Muscle layer of colon (tissue), 2 donors: Measurements from ENCODE around the gene CYP46A1.

Experiments used
- H3K27ac ChIP-seq: one replicate; pipeline ENCODE4 v1.7.0; 2013; ENCODE audit warnings: low read depth, mild to moderate bottlenecking, low read length, moderate library complexity
- H3K27me3 ChIP-seq, 2 donors: one replicate each; pipeline ENCODE4 v1.7.0; 2013; ENCODE audit warnings: low read length in 2 of 2, mild to moderate bottlenecking in 2 of 2; ENCODE audit not compliant: insufficient read depth in 2 of 2, control insufficient read depth in 1 of 2
- H3K36me3 ChIP-seq: one replicate; pipeline ENCODE4 v1.7.0; 2013; ENCODE audit warnings: mild to moderate bottlenecking, low read length; ENCODE audit not compliant: insufficient read depth
- H3K4me1 ChIP-seq: one replicate; pipeline ENCODE4 v1.7.0; 2013; ENCODE audit warnings: mild to moderate bottlenecking, low read length; ENCODE audit not compliant: insufficient read depth
- H3K4me3 ChIP-seq, 2 donors: one replicate each; pipeline ENCODE4 v1.7.0; 2013; ENCODE audit warnings: low read length in 2 of 2, low read depth in 1 of 2, mild to moderate bottlenecking in 1 of 2, moderate library complexity in 1 of 2
- H3K9ac ChIP-seq: one replicate; pipeline ENCODE4 v1.7.0; 2013; ENCODE audit warnings: low read length
- H3K9me3 ChIP-seq: one replicate; pipeline ENCODE4 v1.7.0; 2013; ENCODE audit warnings: mild to moderate bottlenecking, low read length
- donor health status: abdominal sarcoma.
- donor health status: Adenocarcinoma of cecum.

Gene CYP46A1

GRCh38 chr14:99698236-99698635 is 14.1 kb downstream of the CYP46A1 start:
- Histone ChIP-seq H3K9me3 (peaks cover 4% of the 10 kb centered on the region), H3K9ac (no peak overlapping the region), H3K4me1 (no peaks in the 10 kb centered on the region), H3K27ac (no peak overlapping the region), H3K36me3 (no peaks in the 10 kb centered on the region), H3K4me3 (no peak overlapping the region), H3K27me3 (no peaks in the 10 kb centered on the region)

- Histone ChIP-seq H3K36me3 (no peaks in the 10 kb centered on the region), H3K27ac (no peak overlapping the region), H3K4me1 (no peaks in the 10 kb centered on the region), H3K27me3 (no peaks in the 10 kb centered on the region), H3K9ac (no peak overlapping the region), H3K4me3 (no peak overlapping the region), H3K9me3 (peaks cover 4% of the 10 kb centered on the region)
These were observed 14.5 kb downstream of the CYP46A1 start for GRCh38 chr14:99698642-99699041.

- Histone ChIP-seq H3K36me3 (no peaks in the 10 kb centered on the region), H3K27me3 (no peaks in the 10 kb centered on the region), H3K9me3 (peaks cover 4% of the 10 kb centered on the region), H3K27ac (no peak overlapping the region), H3K4me1 (no peaks in the 10 kb centered on the region), H3K9ac (no peak overlapping the region), H3K4me3 (no peak overlapping the region)
These were observed 15.1 kb downstream of the CYP46A1 start for GRCh38 chr14:99699085-99699760.

- Histone ChIP-seq H3K36me3 (no peaks in the 10 kb centered on the region), H3K27ac (no peak overlapping the region), H3K4me1 (no peaks in the 10 kb centered on the region), H3K27me3 (no peaks in the 10 kb centered on the region), H3K9ac (no peak overlapping the region), H3K9me3 (peaks cover 4% of the 10 kb centered on the region), H3K4me3 (no peak overlapping the region)
These were observed 15.8 kb downstream of the CYP46A1 start for GRCh38 chr14:99699861-99700260.

- H3K27ac ChIP-seq, result no peak overlapping the region
- H3K9ac ChIP-seq, result no peak overlapping the region
- no peaks in the 10 kb centered on the region for H3K4me1 ChIP-seq
- H3K9me3 ChIP-seq, result peaks cover 4% of the 10 kb centered on the region
- H3K36me3 ChIP-seq, result no peaks in the 10 kb centered on the region
- no peaks in the 10 kb centered on the region for H3K27me3 ChIP-seq
- H3K4me3 ChIP-seq, result no peak overlapping the region
These were observed 16.3 kb downstream of the CYP46A1 start for GRCh38 chr14:99700379-99700778.

GRCh38 chr14:99701260-99701659 is 17.2 kb downstream of the CYP46A1 start:
- Histone ChIP-seq H3K4me1 (no peaks in the 10 kb centered on the region), H3K9ac (no peak overlapping the region), H3K36me3 (no peaks in the 10 kb centered on the region), H3K27ac (no peak overlapping the region), H3K4me3 (no peak overlapping the region), H3K27me3 (no peaks in the 10 kb centered on the region), H3K9me3 (peaks cover 4% of the 10 kb centered on the region)

- Histone ChIP-seq H3K27ac (no peak overlapping the region), H3K9ac (no peak overlapping the region), H3K27me3 (no peaks in the 10 kb centered on the region), H3K9me3 (peaks cover 4% of the 10 kb centered on the region), H3K36me3 (no peaks in the 10 kb centered on the region), H3K4me1 (no peaks in the 10 kb centered on the region), H3K4me3 (no peak overlapping the region)
These were observed 18.0 kb downstream of the CYP46A1 start for GRCh38 chr14:99702115-99702514.

- H3K36me3 ChIP-seq, result no peaks in the 10 kb centered on the region
- H3K9ac ChIP-seq, result no peak overlapping the region
- no peaks in the 10 kb centered on the region for H3K27me3 ChIP-seq
- peaks cover 4% of the 10 kb centered on the region for H3K9me3 ChIP-seq
- no peak overlapping the region for H3K4me3 ChIP-seq
- H3K4me1 ChIP-seq, result no peaks in the 10 kb centered on the region
- no peak overlapping the region for H3K27ac ChIP-seq
These were observed 19.3 kb downstream of the CYP46A1 start for GRCh38 chr14:99703381-99703780.

- Histone ChIP-seq H3K4me3 (no peak overlapping the region), H3K36me3 (no peaks in the 10 kb centered on the region), H3K9ac (no peak overlapping the region), H3K27ac (no peak overlapping the region), H3K4me1 (no peaks in the 10 kb centered on the region), H3K9me3 (peaks cover 4% of the 10 kb centered on the region), H3K27me3 (no peaks in the 10 kb centered on the region)
These were observed 19.9 kb downstream of the CYP46A1 start for GRCh38 chr14:99704037-99704436.

GRCh38 chr14:99706107-99706900 is 22.2 kb downstream of the CYP46A1 start:
- peaks cover 4% of the 10 kb centered on the region for H3K9me3 ChIP-seq
- H3K4me1 ChIP-seq, result no peaks in the 10 kb centered on the region
- no peak overlapping the region for H3K27ac ChIP-seq
- H3K36me3 ChIP-seq, result no peaks in the 10 kb centered on the region
- no peaks in the 10 kb centered on the region for H3K27me3 ChIP-seq
- no peak overlapping the region for H3K4me3 ChIP-seq
- H3K9ac ChIP-seq, result no peak overlapping the region

- Histone ChIP-seq H3K36me3 (no peaks in the 10 kb centered on the region), H3K27me3 (no peaks in the 10 kb centered on the region), H3K4me3 (no peak overlapping the region), H3K4me1 (no peaks in the 10 kb centered on the region), H3K27ac (no peak overlapping the region), H3K9ac (no peak overlapping the region), H3K9me3 (peaks cover 4% of the 10 kb centered on the region)
These were observed 23.3 kb downstream of the CYP46A1 start for GRCh38 chr14:99707420-99707819.

GRCh38 chr14:99707921-99708320 is 23.8 kb downstream of the CYP46A1 start:
- no peak overlapping the region for H3K27ac ChIP-seq
- no peaks in the 10 kb centered on the region for H3K36me3 ChIP-seq
- no peaks in the 10 kb centered on the region for H3K4me1 ChIP-seq
- no peak overlapping the region for H3K4me3 ChIP-seq
- H3K9me3 ChIP-seq, result peaks cover 3% of the 10 kb centered on the region
- no peaks in the 10 kb centered on the region for H3K27me3 ChIP-seq
- no peak overlapping the region for H3K9ac ChIP-seq
